Left forelimb (tissue), 1 donor: Measurements from ENCODE around the gene ZYG11B.
A peak's percentile ranks its signal among the peaks of the same experiment; 100 is the strongest.
"Not testable (repeated sequence)": the region's sequence is repeated elsewhere in the genome, so short reads cannot be mapped to it uniquely, and the experiment has no call there.

Source experiments
- DNase-seq: peaks from one replicate; pipeline ENCODE4 v3.0.0-alpha.2; 2018; ENCODE audit warnings: low spot score

Gene ZYG11B

GRCh38 chr1:52726265-52727113 is at the start of gene ZYG11B:
ZYG11B (plus strand) TSS chr1:52726453; CDS start chr1:52726654, 201 bp downstream.
- peak; percentile 98 for DNase-seq

GRCh38 chr1:52677076-52677806 is 49.0 kb upstream of the ZYG11B start:
- no peak for DNase-seq

GRCh38 chr1:52679048-52679447 is 47.2 kb upstream of the ZYG11B start:
- no peak for DNase-seq

- DNase-seq, result no peak
These were observed 46.8 kb upstream of the ZYG11B start for GRCh38 chr1:52679498-52679897.

GRCh38 chr1:52680353-52680752 is 45.9 kb upstream of the ZYG11B start:
- no peak for DNase-seq

- DNase-seq, result no peak
These were observed 45.1 kb upstream of the ZYG11B start for GRCh38 chr1:52681136-52681535.

- no peak for DNase-seq
These were observed 42.8 kb upstream of the ZYG11B start for GRCh38 chr1:52683367-52683940.

- DNase-seq, result no peak
These were observed 41.7 kb upstream of the ZYG11B start for GRCh38 chr1:52684545-52684944.

- DNase-seq, result not testable (repeated sequence)
These were observed 39.9 kb upstream of the ZYG11B start for GRCh38 chr1:52686261-52686751.

- no peak for DNase-seq
These were observed 39.4 kb upstream of the ZYG11B start for GRCh38 chr1:52686830-52687229.

GRCh38 chr1:52691821-52692220 is 34.4 kb upstream of the ZYG11B start:
- DNase-seq, result no peak

- no peak for DNase-seq
These were observed 33.6 kb upstream of the ZYG11B start for GRCh38 chr1:52692697-52693096.

GRCh38 chr1:52693351-52693750 is 32.9 kb upstream of the ZYG11B start:
- not testable (repeated sequence) for DNase-seq

GRCh38 chr1:52693843-52694242 is 32.4 kb upstream of the ZYG11B start:
- no peak for DNase-seq

GRCh38 chr1:52695627-52696026 is 30.6 kb upstream of the ZYG11B start:
- DNase-seq, result no peak

- DNase-seq, result peak; percentile 90
These were observed 28.2 kb upstream of the ZYG11B start, which contains the start of gene COA7 for GRCh38 chr1:52697795-52698674. COA7 (minus strand) TSS chr1:52698347; CDS start chr1:52698326, 21 bp downstream.

GRCh38 chr1:52702886-52703787 is 23.1 kb upstream of the ZYG11B start:
- peak; percentile 86 for DNase-seq

- no peak for DNase-seq
These were observed 20.1 kb upstream of the ZYG11B start for GRCh38 chr1:52706136-52706670.

- no peak for DNase-seq
These were observed 19.0 kb upstream of the ZYG11B start for GRCh38 chr1:52706941-52707926.
